Activated naive CD8-positive, alpha-beta T cell treated with anti-CD3 and anti-CD28 coated beads for 36 hours (primary cell): ENCODE results near the gene TIMM23B. TPM values are rescaled to one million over a fixed set of nuclear protein-coding genes. Genes with fewer than 3 reads are reported as not detected.

Experiments used
- DNase-seq: peaks from one replicate; pipeline ENCODE4 v3.0.0; 2021
- H3K27ac Mint-ChIP-seq: one replicate; pipeline ENCODE4 v1.8.0; 2022; ENCODE audit warnings: mild to moderate bottlenecking, moderate library complexity, mixed read lengths
- H3K27me3 Mint-ChIP-seq: one replicate; pipeline ENCODE4 v1.8.0; 2022; ENCODE audit warnings: mild to moderate bottlenecking, mixed read lengths
- H3K36me3 Mint-ChIP-seq: one replicate; pipeline ENCODE4 v1.8.0; 2021; ENCODE audit warnings: mild to moderate bottlenecking, mixed read lengths
- H3K4me1 Mint-ChIP-seq: one replicate; pipeline ENCODE4 v1.8.0; 2021; ENCODE audit warnings: mixed read lengths
- H3K4me3 Mint-ChIP-seq: one replicate; pipeline ENCODE4 v1.8.0; 2022; ENCODE audit warnings: mild to moderate bottlenecking, moderate library complexity, mixed read lengths
- H3K9me3 Mint-ChIP-seq: one replicate; pipeline ENCODE4 v1.8.0; 2022; ENCODE audit warnings: mixed read lengths
- total RNA-seq, 2 experiments: library from RNA; stranded (reverse); gene quantifications; one replicate each; pipeline ENCODE4 v1.2.3, GENCODE V29; 2021

The TIMM23B gene
- total RNA-seq, 2 experiments from 2014 or later: 20.6 to 21.7 TPM

DNA sequence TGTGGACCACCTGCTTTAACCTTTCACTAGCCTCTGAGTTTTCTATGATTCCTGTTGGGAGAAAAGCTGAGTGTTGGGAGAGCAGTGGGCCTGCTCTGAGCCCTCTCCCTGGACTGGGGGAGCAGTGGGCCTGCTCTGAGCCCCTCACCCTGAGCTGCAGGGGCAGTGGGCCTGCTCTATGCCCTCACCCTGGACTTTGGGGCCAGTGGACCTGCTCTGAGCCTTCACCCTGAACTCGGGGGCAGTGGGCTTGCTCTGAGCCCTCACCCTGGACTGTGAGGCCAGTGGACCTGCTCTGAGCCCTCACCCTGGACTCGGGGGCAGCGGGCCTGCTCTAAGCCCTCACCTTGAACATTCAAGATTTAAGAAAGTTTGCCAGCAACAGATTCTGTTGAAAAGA lies 79.8 kb downstream of the TIMM23B start:
- Mint-ChIP-seq H3K9me3 (no peaks in the 10 kb centered on the region), H3K4me1 (no peaks in the 10 kb centered on the region), H3K4me3 (no peak overlapping the region), H3K27ac (no peak overlapping the region), H3K36me3 (no peaks in the 10 kb centered on the region), H3K27me3 (peaks cover 27% of the 10 kb centered on the region)
- DNase-seq: no peak

Other genes starting within 250 kb of the TIMM23B start
- 1 to 10 TPM in 1 of 2 experiments, under 1 TPM in 1; 0.46 to 1.1 TPM for gene OGDHL, start 179.7 kb upstream of the TIMM23B start, total RNA-seq
- 10 to 100 TPM; 29.9 to 31.6 TPM for gene PARG, start within 50 bp of the TIMM23B start, total RNA-seq
- 10 to 100 TPM; 13.6 to 14.7 TPM for gene AGAP6, start 46.4 kb downstream of the TIMM23B start, total RNA-seq
- 10 to 100 TPM; 27.4 to 29.9 TPM for gene WASHC2A, start 125.9 kb downstream of the TIMM23B start, total RNA-seq